ENCODE results near the gene ZBTB46. TPM values are rescaled to one million over a fixed set of nuclear protein-coding genes. Genes with fewer than 3 reads are reported as not detected.
"Not testable (repeated sequence)": the region's sequence is repeated elsewhere in the genome, so short reads cannot be mapped to it uniquely, and the experiment has no call there.

The ZBTB46 gene
- total RNA-seq, 1 donor from 2014 or later, result 21.5 TPM

DNA sequence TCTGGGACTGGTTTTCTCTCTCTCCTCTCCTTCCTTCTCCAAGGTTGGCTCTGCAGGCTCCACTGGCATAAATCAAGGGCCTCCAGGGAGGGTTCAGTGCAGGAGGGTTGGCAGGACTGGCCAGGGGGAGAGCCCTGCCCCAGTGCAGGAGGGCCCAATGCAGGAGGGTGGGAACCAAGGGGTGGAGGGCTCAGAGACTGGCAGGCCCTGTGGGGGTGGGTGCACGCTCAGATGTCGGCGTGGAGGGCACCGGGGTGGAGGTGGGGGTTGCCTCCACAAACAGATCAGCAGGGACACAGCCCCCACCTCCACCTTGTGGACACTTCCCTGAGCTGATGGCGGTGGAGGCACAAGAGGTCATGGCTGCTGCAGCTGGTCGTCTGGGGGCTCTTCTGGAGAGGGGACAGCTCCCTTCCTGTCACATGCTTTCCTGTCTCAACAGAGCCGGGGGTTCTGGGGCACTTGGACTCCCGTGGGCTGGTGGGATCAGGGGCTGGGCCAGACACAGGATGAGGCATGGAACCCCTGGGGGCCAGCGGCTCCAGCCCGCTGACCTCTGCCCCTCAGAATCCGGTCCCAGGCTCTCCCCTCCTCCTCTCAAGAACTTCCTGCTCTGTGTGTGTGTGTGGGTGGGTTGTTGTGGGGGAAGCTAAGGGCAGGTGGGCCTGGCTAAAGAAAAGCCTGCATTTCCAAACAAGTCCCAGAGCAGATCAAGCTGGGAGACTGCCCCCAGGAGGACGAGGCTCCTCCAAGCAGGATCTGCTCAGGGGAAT is 27.5 kb upstream of the ZBTB46 start:
- no peak for DNase-seq

DNA sequence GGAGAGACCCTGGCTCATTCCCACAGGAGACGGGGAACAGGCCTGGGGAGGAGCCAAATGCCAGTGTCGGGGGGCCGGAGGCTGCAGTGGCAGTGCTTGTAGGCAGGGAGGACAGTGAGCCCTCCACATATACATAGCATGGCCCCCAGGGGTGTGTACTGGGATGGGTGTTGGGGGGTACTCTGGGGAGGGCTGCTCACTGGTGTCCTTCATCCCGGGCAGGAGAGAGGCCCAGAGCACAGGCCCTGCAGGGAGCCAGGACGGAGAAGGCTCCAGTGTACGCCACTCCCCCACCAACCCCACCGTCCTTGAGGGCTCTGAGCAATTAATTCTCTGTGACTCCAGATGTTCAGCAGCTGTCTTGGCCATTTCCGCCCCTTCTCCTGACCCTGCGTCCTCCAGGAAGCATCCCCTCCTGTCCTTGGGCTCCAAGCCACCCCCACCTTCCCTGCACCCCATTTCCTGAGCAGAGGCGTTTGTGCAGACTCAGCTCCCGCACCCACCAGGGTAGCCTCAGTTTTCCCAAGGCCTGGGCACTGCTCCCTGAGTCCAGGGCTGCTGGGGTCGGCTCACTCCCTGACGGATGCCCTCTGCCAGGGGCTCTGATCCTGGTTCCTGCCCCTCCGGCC is 26.8 kb upstream of the ZBTB46 start:
- DNase-seq, result no peak

DNA sequence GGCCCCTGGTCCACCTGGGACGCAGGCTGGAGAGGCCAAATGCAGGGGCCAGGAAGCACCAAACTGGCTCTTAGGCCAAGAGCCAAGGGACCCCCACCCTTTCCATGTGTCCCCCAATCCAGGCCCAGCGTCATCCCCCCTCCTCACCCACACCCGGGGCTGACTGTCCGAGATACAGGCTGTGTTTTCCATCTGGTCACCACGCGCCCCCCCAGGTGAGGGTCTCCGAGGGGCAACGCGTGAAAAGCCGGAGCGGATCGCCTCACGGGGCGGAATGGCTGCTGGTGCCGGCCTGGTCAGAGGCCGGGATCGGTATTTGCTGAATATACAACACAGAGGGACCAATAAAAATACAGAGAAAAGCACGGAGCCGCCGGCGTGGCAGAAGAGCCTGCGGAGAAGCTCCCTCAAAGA is 25.0 kb upstream of the ZBTB46 start:
- no peak for DNase-seq

DNA sequence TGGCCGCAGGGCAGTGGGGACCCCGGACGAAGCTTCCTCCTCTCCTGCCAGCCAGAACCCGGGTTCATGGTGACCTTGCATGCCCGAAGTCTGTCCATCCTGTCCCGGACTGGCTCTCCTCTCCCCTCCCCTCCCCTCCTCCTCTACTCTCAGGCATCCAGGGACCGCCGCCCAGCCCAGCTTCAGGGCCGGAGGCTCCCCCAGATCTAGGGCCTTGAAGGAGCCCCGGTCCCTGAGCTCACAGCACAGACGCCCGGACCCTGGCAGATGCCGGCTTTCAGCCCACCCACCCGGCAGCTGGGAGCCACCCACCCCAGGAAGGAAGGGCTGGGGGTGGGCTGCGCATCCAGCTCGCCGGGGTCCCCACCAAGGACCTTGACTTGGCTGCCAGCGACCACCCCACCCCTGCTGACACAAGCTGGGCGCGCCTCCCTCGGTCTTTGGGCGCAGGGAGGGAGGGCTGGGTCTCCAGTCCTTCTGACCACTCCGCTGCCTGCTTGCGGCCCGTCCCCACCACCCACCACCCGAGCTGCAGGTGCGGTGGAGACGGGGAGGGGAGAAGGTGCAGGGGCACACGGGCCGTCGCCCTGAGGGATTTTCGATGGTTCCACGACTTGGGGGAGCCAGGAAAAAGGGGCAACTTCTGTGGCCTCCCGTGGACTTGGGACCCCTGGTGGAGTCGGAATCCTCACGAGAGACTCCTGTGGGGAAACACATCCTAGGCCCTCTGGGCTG is 24.5 kb upstream of the ZBTB46 start:
- no peak for DNase-seq

DNA sequence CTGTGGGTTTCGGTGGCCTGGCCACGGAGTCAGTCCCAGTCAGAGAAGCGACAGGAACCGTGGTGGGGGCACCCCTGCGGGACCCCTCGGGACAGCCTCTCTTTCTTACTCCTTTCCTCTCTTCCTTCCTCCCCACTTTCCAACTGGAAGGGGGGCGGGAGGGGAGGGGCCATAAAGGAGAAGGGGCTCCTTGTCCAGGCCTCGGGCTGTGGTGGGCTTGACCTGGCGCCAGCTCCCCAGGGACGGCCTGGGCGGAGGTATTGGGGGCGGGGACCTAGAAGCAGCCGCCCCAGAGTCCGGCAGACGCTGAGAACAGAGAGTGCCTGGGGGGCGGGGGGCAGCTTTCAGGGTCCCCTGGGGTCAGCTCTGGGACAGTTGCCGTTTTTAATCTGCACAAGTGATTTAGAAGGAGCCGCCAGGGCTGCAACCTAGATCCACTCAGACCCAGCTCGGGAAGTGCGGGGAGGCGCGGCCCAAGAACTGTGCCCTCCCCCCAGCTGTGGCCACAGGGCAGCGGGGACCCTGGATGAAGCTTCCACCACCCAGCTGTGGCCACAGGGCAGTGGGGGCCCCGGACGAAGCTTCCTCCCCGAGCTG is 23.8 kb upstream of the ZBTB46 start:
- no peak for DNase-seq

DNA sequence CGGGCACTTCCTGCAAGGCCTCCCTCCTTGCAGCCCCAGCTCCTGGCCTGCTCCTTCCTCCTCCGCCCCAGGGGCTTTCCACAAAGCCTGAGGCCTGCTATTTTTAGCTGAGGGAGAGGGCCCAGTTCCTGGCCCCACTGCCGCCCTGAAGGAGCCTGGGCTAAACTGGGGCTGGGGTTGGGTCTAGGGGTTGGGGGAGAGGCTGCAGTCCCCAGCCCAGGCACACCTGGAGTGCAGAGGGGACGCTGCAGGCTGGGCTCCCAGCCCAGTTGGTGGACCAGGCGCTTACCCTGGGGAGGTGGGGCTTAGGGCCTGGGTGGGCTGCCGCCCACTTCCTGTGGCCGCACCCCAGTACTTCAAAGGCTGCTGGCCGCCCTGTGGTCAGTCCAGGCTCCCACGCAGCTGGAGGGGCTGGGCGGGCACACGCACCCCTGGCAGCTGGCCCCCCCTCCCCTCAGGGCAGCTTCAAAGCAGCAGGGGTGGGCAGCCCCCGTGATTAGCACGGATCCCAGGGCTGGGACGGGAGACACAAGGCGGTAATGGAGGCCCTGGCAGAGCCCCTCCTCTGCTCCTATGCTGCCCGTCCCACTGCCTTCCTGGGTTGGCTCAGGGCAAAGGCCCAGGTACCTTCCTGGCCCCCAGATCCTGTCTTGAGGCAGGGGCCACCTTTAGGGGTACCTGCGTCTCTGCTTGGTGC is 23.2 kb upstream of the ZBTB46 start:
- no peak for DNase-seq

DNA sequence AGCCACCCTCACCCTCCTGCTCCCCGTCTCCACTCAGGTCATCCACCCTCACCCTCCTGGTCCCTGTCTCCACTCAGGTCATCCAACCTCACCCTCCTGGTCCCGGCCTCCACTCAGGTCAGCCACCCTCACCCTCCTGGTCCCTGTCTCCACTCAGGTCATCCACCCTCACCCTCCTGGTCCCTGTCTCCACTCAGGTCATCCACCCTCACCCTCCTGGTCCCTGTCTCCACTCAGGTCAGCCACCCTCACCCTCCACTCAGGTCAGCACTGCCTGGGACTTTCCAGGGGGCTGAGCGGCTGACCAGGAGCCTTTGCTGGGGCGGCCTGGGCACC is 22.6 kb upstream of the ZBTB46 start:
- not testable (repeated sequence) for DNase-seq

DNA sequence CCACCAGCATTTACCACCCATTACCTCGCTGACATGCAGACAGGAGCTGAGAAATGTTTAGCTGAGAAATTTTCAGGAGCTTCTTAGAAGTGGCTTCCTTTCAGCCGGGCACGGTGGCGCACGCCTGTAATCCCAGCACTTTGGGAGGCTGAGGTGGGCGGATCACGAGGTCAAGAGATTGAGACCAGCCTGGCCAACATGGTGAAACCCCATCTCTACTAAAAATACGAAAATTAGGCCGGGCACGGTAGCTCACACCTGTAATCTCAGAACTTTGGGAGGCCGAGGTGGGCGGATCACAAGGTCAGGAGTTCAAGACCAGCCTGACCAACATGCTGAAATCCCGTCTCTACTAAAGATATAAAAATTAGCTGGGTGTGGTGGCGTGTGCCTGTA is 20.5 kb upstream of the ZBTB46 start:
- not testable (repeated sequence) for DNase-seq

DNA sequence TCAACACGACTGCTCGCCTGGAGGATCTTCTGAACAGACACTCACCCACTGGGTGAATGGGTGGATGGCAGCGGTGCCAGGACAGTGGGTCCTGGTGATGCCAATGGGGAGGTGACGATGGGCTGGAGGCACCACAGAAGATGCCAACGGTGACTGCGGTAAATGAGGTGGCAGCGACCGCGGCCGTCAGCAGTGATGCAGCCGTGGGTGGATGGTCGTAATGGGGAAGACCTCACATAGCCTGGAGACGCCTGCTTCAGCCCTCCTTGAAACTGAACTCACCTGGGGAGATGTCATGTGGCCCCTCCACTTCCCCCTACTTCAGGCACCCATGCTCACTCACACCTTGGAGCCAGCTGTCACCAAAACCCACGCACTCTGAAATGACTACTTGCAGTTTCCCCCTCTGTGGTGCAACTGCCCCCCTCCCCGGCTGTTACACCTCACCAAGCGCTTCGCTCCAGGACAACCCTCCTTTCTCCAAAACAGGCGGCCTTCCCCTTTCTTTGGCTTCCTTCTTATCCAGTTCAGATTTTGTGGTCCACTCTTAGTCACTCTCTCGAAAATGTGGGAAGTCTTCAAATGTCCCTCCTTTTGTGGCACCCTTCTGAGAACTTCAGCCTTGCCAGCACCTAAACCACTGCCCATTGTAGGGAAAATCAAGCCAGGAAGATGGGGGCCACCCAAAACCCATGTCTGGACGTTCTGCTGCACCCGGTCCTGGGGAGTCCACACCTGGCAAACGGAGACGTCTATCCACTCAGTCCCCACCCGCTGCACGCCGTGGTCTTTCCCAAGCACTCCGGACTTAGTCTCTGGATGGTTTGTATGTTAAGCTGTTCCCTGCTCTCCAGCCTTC is 19.9 kb upstream of the ZBTB46 start:
- no peak for DNase-seq

DNA sequence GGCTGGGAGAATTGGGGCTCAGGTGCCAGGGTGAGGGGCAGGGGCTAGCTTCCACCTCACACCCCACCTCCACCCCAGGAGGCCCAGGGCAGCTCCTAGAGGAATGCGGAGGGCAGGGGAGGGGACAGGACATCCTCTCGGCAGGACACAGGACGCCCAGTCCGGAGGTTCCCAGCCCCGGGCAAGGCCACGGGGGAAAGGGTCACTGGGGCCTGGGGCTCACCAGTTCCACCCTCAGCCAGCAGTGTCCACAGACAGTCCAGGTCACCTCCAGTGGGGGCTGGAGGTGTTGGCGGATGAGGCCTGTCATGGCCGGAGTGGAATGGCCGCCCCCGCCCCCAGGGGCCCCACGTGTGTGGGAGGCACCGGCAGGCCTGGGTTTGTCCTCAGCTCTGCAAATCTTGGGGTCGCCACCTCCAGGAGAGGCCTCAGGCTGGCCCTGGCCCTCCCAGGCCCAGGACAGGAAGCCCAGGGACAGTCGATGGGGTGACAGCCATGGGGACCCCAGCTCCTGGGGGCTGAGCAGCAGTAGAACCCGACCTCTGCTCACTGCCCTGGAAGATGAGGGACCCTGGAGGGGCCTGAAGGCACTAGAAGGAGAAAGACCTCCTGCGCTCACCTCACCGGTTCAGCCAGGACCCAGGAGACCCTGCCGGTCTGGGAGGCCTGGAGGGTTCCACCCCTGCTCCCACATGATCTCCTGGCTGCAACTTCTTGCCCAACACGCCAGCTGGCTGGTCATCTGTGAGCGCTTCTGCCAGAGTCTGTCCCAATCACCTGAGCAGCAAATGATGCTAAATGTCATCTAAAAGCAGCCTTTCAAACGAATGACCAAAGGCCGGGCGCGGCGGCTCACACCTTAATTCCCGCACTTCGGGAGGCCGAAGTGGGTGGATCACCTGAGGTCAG is 17.2 kb upstream of the ZBTB46 start:
- no peak for DNase-seq

DNA sequence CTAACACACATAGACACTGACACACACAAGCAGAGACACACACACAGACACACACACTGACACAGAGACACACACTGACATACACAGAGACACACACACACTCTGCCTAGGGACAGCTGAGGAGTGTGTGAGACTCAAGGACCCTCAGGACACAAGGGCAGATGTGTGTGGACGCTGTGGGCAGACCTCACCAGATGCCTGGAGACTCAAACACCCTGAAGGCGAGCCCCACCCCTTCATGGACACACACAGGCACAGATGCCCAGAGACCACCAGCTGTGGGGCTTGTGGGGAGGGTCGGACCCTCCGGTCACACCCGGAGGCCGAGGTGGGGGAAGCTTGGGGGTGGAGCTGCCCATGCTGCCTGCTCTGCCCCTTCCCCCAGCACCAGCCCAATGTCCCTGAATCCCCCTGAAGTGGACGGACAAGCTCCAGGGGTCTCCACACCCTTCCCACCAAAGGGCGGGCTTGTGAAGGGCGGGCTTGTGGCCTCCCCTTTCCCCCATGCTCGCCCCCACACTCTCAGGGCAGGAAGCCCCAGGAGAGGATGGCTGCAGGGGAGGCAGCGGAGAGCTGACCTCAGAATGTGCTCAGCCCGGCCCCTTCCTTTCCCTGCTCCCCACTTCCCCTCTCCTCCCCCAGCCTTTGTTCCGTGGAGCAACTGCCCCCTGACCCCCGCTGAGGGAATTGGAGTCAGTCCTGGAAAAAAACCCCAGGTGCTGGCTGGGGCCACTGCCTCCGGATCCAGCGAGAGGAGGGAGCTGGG is 16.4 kb upstream of the ZBTB46 start:
- DNase-seq, result no peak

DNA sequence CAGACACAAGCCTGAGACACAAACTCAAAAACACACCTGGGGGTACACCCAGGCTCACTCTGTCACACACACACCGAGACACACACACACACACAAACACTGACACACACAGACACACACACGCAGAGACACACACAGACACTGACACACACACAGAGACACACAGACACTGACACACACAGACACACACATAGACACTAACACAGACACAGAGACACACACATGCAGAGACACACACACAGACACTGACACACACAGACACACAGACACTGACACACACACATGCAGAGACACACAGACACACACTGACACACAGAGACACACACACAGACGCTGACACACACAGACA is 15.8 kb upstream of the ZBTB46 start:
- no peak for DNase-seq

DNA sequence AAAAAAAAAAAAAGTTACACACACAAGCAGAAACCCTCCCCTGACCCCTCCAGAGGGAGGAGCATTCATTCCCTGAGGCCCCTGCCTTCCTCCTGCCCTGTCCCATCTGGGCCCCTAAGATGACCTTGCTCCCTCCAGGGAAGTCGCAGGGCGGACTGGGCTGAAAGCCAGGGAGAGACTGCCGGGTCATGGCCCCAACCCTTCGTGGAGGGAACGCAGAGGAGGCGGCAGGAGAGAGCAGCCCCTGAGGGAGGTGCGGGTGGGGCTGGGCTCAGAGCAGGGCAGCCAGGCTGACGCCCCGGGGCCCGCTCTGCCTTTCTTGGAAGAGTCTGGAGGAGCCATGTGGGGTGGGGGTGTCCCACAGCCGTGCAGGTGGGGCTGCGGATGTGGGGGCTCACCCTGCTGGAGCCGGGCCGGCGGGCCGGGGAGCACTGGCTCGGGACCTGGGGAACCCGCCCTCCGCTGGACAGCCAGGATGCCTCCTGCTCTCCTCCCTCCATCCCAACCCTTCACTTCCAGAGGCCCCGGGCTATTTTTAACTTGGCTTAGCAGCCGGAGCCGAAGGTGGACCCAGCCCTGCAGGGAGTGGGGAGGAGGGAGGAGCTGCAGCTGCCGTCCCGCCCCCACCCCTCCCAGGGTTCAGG is 15.2 kb upstream of the ZBTB46 start:
- no peak for DNase-seq

DNA sequence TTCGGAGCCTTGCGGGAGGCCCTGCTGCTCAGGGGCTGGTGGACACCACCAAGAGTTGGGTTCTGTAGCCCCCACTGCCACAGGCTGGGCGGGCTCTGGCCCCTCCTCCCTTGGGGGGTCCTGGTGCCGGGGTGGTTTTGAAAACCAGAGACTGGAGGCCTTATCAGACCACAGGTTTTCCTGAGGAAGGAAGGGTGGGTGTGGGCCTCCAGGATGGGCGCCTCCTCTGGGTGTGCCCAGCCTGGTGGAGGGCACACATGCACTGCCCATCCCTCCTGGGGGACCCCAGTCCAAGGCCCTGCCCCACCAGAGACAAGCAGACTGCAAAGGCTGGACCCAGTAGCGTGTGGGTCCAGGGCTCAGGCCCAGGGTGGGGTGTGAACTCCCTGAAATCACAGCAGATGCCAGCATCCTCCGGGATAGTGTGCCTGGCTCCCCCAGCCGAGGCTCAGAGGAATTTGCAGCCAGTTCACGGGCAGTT is 13.5 kb upstream of the ZBTB46 start:
- no peak for DNase-seq

DNA sequence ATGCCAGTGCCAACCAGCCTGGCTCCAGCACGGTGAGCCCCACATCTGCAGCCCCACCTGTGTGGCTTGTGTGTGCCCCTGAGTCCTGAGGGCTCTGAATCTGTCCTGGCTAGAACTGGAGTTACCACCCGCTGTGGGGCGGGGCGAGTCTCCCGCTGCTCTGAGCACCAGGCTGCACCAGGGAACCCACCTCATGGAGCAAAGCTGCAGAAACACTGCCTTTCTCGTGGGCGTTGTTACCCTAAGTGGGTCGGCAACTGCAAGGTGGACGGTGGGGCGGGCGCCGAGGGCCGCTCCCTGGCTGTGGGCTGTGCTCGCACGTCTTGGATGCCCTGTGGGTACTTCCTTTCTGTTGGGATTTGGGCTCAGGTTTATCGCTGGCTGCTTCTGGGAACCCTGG is 12.7 kb upstream of the ZBTB46 start:
- no peak for DNase-seq

DNA sequence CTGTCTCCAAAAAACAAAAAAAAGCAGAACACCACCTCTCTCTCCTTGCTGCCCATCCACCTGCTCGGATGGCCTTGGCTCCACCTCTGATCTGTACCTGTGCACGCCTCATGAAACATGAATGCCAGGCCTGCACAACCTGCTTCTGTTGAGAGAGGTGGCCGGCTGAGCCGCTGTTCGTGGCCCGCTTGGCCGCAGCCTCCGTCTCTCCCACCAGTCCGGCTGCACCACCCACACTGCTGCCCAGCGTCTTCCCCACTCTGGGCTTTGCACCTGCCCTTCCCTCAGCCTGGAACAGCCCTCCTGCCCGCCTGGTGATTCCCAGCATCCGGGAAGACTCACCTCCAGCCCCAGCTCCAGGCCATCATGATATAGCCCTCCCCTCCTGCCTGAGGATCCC is 12.2 kb upstream of the ZBTB46 start:
- DNase-seq, result no peak

DNA sequence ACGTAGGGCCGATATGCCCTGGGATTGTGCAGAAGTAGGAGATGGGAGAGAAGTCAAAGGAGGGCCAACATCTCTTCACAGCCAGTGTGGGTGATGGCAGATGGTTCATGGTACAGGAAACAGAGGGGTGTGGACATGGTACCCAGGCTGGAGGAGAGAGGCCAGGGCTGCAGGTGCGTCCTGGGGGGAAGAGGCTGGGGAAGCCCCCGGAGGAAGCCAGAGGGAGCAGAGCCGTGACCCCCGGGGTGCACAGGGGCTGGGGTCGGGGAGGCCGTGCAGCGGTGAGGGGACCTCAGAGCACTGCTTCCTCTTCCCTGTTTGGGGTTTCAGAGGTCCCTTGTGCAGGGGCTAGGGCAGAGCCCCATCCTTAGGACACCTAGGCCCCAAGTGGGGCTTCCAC is 11.2 kb upstream of the ZBTB46 start:
- no peak for DNase-seq

DNA sequence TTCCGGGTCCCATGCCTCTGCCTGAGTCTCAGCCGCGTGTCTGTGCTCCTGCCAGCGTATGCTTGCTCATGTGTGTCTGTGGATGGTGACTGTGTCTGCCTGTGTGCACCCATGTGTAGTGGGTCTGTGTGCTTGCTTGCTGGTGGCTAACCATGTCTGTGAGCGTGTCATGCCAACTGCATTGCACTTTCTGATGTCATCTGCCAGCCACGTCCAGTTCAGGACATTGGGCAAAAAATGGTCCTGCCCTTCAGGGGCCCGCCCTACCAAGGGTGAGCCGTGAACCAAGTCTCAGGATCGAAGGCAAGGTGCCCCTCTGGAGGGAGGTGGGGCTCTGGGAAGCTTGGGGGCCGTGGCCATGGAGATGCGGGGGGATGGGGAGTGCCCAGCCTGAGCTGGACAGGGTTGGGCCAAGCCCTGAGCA is 9.4 kb upstream of the ZBTB46 start:
- no peak for DNase-seq

DNA sequence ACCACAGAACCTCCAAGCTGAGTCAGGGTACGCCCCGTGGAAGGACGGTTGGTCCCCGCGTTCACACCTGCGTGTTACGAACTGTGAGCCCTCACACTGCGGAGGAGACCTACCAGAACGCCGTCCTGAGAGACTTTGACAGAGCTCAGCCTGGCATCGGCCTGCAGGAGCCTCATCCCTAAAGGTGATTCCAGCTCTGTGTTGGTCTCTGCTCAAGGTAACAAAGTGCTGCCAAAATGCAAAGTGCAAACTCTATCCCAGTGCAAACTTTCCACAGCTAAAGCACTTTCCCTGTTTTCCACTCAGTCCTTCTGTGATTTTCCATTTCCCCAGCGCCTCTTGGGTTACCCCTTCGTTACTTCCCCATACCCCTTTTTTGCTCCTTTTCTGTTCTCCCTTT is 8.6 kb upstream of the ZBTB46 start:
- DNase-seq, result no peak
